Activated CD8-positive, alpha-beta memory T cell treated with anti-CD3 and anti-CD28 coated beads for 1 hour (primary cell): ENCODE data around the gene MPST.
"Not testable (repeated sequence)": the region's sequence is repeated elsewhere in the genome, so short reads cannot be mapped to it uniquely, and the experiment has no call there.

Experiments
- DNase-seq, 2 donors: peaks; one replicate each; pipeline ENCODE4 v3.0.0-alpha.2; 2020; ENCODE audit warnings: low read depth in 1 of 2; ENCODE audit errors: extremely low read depth in 1 of 2

MPST gene

DNA sequence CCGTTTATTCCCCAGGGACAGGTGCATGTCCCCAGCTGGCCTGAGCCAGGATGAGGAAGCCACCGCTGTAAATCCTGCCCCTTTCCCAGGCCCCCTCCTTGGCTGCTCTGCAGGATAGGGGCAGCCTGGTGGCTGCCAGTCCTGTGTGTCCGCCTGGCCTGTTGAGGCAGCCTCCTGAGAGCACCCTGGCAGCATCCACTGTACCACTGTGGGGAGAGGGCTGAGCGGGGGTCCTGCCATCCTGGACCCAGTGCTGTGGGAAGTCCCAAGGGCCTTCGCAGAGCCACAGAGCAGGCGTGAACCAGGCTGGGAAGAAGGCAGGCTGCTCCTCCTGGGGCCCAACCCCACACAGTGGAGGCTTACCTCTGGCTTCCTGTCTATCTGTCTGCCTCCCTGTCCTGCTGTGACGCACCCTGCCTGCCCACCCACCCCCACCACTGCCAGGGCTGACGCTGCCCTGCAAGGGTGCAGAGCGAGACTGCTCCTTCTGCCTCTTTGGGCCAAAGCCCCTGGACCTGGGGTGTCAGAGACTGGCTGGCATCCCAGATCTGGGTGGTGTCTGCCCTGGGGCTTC, 40.4 kb downstream of the MPST start:
- no peak for DNase-seq

DNA sequence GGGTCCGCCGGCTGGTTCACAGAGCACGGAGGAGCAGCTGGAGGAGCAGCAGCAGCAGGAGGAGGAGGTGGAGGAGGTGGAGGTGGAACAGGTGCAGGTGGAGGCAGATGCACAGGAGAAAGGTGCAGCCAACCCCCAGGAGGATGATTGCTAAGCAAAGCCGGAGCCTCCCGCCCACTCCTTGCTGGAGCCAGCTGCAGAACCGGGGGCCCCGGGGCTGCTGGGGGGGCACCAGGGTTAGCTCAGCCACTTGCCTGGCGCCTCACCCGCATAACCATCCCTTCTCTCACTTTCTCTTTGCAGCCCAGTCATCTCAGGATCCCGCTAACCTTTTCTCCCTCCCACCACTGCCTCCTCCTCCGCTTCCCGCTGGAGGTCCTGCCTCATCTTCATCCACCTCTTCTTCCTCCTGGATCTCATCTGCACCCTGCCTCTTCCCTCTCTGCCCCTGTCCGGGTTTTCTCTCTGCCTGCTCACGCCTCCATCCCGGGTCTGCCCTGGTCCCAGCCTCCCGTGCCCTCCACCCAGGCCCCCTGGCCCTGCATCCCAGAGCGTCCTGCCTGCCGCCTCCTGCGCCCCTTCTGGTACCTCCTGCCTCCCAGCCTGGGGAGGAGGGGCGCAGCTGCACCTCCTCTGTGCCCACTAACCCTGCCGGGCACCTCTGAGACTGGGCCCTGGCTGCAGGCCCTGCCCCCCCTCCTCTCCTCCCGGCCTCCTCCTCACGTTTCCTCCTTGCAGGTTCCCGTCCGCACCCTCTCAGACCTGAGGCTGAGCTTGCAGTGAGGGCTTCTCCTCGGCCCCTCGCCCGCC, 41.5 kb downstream of the MPST start:
- no peak for DNase-seq

DNA sequence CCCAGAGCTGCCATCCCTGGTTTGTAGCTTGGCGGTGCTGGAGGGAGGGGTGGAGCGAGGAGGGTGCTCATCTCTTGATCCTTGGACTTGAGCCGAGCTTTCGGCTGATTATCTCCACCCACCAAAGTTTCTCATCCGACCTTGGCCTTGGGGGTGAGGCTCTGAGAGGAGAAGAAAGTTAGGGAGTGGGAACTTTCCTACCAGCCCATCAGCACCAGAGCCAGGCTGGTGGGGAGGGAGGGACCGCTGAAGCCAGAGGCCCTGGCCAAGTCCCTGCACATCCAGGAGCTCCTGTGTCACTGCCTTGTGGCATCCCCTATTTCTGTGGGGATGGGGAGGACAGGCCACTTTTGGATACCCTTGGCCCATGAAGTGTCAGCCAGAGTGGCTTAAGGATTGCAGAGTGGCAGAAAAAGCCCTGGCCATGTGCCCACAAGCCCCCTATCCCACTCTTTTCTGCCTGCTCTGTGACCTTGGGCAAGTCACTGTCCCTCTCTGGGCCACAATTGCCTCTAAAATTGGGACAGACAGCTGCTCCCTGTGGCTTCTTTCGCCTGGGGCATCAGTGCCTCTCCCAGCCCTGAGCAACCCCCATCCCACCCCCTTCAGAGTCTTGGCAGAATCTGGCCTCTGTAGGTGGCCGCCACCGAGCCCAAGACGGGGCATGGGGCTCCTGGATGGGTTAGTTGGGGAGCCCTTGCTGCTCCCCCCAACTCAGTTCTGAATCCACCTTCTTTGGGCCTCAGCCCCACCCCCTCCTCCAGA, 42.3 kb downstream of the MPST start:
- no peak for DNase-seq

DNA sequence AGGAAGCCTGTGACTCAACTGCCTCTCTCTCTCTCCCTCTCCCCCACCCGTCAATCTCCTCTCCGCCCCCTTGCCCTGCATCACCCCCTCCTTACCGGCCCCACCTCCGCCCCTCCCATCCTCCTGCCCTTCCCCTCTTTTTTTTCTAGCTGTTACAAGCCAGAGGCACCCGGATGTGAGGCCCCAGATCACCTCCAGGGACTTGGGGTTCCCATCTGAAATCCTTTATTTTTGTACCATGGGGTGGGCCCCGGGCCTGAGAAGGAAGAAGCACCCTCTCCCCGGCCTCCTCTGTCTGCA, 42.8 kb downstream of the MPST start:
- no peak for DNase-seq

DNA sequence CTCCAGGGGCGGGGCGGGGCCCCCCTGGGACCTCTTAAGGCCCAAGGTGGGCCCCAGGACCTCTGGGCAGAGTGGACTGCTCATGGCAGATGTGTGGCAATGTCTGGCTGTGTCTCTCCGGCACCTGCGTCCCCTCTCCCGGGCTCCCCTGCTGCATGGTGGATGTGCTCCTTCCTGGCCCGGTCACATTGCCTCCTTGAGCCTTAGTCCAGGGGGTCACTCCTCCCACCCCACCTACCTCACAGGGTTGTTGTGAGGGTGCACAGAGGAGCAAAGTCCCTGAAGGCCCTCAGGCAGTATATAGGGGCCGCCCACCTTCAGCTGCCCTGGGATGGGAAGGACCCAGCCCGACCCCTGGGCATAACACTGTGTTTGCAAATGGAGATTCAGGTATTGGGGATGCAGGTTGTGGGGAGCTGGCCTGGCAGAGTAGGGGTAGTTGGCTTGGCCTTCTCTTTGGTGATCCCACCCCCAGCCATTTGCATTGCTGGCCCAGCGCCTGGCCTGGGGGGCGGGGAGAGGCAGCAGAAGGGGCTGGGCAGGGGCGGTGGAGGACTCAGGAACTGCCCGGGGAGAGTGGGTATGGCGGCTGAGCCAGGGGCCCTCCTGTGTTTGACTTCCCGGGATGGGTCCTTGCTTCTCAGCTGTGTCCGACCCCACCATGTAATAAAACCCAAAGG, 43.3 kb downstream of the MPST start:
- DNase-seq = no peak

DNA sequence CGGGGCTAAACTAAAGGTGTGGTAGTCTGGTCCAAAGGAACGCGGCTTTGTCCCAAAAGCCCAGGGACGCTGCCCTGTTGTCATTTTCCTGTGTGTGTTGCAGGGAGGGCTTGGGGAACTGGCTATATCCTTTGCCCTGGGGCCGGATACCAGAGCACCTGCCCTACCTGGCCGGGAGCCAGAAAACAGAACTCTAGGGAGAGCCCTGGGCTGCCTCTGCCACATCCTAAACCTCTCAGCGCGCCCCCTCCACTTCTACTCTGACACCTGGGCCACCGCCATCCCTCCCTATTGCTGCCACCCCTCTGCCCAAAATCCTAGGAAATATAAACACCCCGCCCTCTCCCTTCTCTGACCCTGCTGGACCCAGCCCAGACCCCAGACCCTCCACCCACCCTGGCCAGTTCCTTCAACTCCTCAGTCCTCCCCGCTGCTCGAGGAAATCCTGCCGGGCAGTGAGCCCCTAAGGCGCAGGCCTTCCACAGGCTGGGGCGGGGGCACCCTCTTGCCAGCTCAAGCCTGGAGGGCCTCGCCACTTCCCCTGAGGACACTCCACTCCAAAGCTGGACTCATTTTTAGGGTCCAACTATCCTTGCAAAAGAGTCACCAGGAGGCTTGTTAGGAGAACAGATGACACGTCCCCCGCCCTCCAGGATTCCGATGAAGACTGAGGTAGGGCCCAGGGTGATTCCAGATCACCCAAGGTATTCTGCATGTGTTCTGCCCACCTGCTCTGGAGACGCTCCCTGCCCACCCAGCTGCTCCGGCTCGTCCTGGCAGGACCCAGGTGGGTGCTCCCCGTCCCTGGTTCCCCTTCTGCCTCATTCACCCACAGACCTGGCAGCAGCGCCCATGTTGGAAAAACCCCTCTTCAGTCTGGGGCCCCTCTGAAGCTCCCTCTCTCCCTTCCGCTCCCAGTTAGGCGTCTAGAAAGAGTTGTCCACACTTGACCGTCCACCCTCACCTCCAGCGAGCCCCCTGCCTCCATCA, 44.2 kb downstream of the MPST start:
- no peak for DNase-seq

DNA sequence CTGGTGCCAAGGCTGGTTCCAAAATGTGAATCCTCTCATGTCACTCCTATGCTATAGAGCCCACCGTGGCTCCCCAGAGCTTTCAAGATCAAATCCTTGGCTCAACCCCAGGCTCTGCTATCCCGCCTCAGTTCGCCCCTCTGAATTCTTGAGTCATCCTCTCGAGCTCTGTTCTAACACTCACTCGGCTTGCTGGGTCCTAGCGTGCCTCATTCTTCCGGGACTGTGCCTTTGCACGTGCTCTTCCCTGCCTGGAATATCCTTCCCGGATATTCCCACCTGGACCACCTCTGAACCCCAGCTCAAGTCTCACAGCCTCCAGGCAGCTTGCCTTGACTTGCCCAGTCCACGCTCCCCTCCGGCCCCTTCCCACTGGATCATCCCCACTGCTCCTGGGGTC, 45.0 kb downstream of the MPST start:
- no peak for DNase-seq

DNA sequence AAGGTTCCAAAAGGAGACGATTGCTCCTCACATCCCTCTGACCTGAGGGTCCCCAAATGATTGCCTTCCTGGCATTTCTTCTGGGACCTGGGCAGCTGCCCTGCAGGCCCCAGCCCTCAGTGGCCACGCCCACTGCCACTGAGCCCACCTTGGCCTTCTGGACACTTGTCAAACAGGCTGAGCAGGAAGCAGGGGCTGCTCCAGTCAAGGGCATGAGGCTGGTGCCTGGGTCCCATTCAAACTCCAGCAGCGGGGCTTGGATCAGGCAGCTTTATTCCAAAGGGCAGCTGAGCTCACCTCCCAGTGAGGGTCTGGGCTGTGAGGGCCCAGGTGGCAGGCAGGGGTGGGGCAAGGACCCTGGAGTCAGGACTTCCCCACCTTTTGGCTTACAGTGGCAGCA, 45.6 kb downstream of the MPST start:
- no peak for DNase-seq

DNA sequence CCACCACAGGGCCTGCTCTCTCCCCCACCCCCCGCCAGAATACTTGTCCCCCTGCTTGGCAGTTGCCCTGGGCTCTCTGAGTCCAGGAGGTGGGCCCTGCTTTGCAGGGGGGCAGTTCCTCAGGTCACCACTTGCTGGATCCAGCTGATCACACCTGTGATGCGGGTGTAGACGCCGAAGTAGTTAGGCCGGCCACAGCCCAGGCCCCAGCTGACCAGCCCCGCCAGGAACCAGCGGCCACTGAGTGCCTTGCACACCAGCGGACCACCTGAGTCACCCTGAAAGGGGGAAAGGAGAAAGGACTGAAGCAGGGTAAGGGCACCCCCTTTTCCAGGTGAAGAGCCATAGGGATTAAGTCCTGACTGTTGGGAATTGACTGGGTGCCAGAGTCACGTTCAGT, 46.4 kb downstream of the MPST start:
- DNase-seq = no peak

DNA sequence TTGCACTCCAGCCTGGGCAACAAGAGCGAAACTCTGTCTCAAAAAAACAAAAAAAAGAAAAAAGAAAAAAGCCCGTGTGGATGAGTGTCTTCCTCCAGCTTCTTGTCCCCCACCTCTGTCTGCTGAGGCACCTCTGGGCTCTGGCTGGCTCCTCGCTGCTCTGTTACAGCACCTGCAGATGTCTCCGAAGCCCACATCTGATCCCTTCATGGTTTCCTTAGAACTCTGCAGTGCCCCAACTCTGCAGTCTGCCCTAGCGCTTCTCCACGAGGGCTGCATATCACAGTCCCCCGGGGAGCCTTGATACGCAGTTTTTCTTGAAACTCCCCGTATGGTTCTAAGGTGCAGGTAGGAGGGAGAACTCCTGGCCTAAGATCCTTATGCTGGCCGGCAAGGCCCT, 47.9 kb downstream of the MPST start:
- DNase-seq = no peak

DNA sequence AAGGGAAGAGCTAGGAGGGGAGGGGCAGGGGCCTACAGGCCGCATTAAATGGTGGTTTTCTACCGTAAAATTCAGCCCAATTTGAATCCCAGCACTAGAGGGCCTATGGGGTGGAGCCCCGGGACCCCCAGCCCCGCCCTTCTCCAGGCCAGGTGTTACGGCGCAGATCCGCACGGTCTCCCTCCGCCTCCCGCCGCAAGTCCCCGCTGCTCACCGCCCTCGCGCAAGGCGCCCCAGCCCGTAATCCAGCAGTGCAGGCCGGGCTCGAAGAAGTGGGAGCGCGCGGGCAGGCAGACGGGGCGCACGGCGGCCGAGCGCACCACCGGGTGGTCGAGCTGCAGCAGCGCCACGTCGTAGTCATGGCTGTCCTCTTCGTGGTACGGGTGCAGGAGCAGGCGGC, 49.3 kb downstream of the MPST start:
- DNase-seq = no peak

DNA sequence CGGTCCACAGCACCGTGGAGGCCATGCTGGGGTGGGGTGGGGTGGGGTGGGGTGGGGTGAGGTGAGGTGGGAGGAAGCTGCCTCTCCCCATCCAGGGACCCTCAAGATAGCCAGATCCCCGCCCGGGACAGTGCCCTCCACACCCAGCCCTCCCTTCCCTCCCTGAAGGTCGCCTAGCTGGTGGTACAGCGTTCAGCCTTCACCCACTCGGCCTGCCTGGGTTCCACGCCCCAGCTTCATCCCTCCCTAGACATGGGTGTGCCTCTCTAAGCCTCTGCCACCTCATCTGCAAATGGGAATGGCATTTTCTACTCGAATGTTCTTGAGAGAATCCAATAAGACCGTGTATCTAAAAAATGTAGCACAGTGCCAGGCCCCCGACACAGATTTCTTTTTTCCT, 49.8 kb downstream of the MPST start:
- DNase-seq = no peak

DNA sequence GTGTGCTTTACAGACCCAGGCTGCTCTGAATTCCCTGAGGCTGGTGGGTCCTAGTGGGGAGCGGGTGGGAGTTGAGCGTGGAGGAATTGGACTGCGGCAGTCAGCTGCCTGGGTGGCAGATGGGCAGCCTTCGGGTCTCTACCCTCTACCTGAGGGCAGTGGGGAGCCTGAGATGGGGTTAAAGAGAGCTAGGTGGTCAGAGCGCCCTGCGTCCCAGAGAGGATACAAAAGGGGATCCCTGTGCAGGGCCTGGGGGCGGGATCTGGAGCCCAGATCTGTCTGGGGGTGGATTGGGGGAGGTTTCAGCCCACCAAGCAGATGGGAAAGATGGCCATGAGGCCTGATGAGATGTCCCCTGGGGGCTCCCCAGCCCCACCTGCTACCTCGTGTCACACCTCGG, 50.2 kb downstream of the MPST start:
- DNase-seq = no peak

DNA sequence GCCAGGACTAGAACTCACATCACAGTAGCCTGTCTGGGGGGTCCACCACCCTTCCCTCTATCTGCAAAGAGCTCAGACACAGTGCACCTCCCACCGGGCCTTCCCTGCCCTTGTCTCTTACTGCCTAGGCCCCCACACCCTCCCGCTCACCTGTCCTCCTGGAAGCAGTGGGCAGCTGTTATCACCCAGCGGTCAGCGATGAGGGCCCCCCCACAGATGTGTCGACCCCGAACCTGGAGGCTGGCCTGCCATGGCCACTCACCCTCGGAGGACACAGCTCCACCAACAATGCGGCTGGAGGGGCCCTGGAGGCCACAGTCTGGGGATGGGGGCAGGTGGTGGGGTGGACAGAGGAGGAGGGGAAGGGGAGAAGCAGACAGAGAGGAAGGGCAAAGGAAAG, 50.8 kb downstream of the MPST start:
- no peak for DNase-seq

DNA sequence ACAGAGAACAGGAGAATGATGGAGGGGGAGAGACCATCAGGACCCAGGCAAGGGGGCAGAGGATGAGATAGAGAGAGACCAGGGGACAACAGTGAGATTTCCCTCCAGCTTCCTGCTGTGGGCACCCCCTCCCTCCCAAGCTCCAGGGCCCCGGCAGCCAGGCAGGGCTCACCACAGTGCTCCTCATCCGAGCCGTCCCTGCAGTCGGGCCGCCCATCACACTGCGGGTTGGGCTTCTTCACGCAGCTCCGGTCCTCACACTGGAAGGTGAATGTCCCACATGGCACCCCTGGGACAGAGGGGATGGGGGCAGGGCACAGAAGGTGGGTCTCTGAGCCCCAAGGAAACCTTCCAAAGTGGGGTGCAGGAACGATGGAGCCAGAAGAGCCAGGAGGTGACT, 51.2 kb downstream of the MPST start:
- DNase-seq = no peak

DNA sequence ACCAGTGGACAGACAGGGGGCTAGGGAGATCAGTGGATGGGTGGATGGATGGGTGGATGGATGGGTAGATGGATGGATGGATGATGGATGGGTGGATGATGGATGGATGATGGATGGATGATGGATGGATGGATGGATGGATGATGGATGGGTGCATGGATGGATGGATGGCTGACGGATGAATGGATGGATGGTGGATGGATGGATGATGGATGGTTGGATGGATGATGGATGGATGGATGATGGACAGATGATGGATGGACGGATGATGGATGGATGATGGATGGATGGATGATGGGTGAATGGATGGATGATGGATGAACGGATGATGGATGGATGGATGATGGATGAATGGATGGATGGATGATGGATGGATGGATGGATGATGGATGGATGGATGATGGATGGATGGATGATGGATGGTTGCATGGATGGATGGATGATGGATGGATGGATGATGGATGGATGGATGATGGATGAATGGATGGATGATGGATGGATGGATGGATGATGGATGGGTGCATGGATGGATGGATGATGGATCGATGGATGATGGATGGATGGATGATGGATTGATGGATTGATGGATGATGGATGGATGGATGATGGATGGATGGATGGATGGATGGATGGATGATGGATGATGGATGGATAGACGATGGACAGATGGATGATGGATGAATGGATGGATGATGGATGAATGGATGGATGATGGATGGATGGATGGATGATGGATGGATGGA, 52.5 kb downstream of the MPST start:
- not testable (repeated sequence) for DNase-seq

DNA sequence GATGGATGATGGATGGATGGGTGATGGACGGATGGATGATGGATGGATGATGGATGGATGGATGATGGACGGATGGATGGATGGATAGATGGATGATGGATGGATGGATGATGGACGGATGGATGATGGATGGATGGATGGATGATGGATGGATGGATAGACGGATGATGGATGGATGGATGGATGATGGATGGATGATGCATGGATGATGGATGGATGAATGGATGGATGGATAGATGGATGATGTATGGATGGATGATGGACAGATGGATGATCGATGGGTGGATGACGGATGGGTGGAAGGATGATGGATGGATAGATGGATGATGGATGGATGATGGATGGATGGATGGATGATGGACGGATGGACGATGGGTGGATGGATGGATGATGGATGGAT, 53.1 kb downstream of the MPST start:
- no peak for DNase-seq

DNA sequence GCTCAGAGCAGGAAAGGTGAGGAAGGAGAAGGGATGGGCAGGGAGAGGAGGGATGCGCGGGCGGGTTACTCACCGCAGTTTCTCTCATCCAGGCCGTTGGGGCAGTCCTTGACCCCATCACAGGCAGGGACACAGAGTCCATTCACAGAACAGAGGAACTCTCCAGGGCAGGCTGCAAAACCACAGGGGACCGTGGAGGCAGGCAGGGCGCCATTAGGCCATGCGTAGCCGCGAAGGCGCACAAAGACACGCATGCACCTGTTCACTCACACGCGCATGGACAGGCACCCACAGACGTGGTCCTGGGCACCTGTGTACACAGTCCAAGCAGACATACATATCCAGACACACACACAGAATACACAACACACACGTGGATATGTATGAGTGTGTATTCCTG, 55.0 kb downstream of the MPST start:
- DNase-seq = no peak

DNA sequence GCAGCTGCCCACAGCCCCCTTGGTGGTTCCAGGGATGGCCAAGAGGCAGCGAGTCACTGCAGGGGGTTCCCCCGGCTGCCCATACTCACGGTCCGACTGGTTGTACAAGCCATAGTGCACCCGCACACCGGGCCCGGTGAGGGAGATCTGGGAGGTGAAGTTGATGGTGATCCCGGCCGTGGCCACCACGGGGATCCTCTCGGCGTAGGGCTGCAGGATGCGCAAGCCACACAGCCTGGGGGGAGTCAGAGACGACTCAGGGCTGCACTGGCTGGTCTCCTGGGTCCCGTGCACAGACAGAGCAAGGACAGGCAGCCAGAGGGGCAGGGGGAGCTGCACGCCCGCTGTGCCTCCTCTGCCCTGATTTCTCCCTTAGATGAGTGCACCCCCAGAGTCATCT, 55.5 kb downstream of the MPST start:
- DNase-seq = no peak
